Suprapubic skin (tissue), 4 donors: ENCODE results near the gene ARAP3. TPM values are rescaled to one million over a fixed set of nuclear protein-coding genes. Genes with fewer than 3 reads are reported as not detected.

ENCODE experiments used
- DNase-seq, 2 donors: peaks; one replicate each; pipeline ENCODE4 v3.0.0-alpha.2; 2019; ENCODE audit warnings: low spot score in 2 of 2
- H3K27ac ChIP-seq: fragments of 200-600 bp; sonication (generic); one replicate; pipeline ENCODE4 v1.5.1; 2019
- H3K27me3 ChIP-seq: fragments of 200-600 bp; sonication (generic); one replicate; pipeline ENCODE4 v1.5.1; 2019
- H3K36me3 ChIP-seq: fragments of 200-600 bp; sonication (generic); one replicate; pipeline ENCODE4 v1.5.1; 2019
- H3K4me1 ChIP-seq: fragments of 200-600 bp; sonication (generic); one replicate; pipeline ENCODE4 v1.5.1; 2019
- H3K4me3 ChIP-seq: fragments of 200-600 bp; sonication (generic); one replicate; pipeline ENCODE4 v1.5.1; 2019; ENCODE audit warnings: mild to moderate bottlenecking
- H3K9me3 ChIP-seq: fragments of 200-600 bp; sonication (generic); one replicate; pipeline ENCODE4 v1.5.1; 2019
- CTCF ChIP-seq, 2 donors: fragments of 200-600 bp in 1 of 2; fragments of 450-650 bp in 1 of 2; sonication (generic) in 1 of 2; IDR thresholded peaks; one replicate each; pipeline ENCODE4 v1.5.1; 2016 to 2019; ENCODE audit warnings: antibody characterized with exemption in 2 of 2, mild to moderate bottlenecking in 1 of 2, moderate library complexity in 1 of 2
- EP300 ChIP-seq: sonication (generic); formaldehyde crosslinking; IDR thresholded peaks from one replicate; pipeline ENCODE4 v1.6.1; 2017; ENCODE audit warnings: antibody characterized with exemption
- POLR2A ChIP-seq, 2 donors: fragments of 450-650 bp; IDR thresholded peaks; one replicate each; pipeline ENCODE4 v1.6.1; 2017; ENCODE audit warnings: antibody characterized with exemption in 2 of 2, mild to moderate bottlenecking in 2 of 2, moderate library complexity in 2 of 2
- POLR2AphosphoS5 ChIP-seq, 3 donors: sonication (generic); formaldehyde crosslinking; IDR thresholded peaks; one replicate each; pipeline ENCODE4 v1.6.1; 2017; ENCODE audit warnings: antibody characterized with exemption in 3 of 3
- WGBS: methylation state at CpG from one replicate; pipeline ENCODE4 v1.1.5; 2018; 5-methylcytosine and 5-hydroxymethylcytosine counted together
- total RNA-seq, 4 donors: library from RNA; depleted of rRNA; stranded (reverse); fragments of >200 nt; gene quantifications; one replicate each; pipeline ENCODE4 v1.1.0, GENCODE V29; 2016

Gene ARAP3
- total RNA-seq, 4 donors from 2014 or later: 1.5 to 7.4 (median 4.3) TPM

DNA sequence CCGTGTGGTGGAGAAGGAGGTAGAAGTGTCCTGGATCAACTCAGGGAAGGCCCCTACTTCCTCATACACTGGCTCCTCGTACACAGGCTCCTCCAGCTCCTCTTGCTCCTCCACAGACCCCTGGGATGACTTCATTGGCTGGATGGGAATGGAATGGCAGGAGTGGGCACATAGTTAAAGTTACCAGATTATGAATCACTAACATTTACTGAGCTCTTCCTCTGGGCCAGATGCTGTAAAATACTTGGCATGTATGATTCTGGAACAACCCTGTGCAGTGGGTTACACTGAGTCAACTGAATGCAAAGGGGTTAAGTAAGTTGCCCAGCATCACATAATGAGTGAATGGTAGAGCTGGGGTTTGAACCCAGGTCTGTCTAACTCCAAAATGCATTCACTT lies 27.7 kb downstream of the ARAP3 start:
- H3K27ac ChIP-seq: no peak overlapping the region
- H3K36me3 ChIP-seq: no peaks in the 10 kb centered on the region
- H3K9me3 ChIP-seq: no peaks in the 10 kb centered on the region
- no peaks in the 10 kb centered on the region for H3K27me3 ChIP-seq
- peaks cover 20% of the 10 kb centered on the region for H3K4me1 ChIP-seq
- H3K4me3 ChIP-seq: no peak overlapping the region
- TF ChIP-seq EP300 (no peak), POLR2AphosphoS5 (IDR thresholded peaks at IDR 0.05) (no peak), CTCF (IDR thresholded peaks at IDR 0.05) (no peak), POLR2A (IDR thresholded peaks at IDR 0.05) (no peak)
- 73% methylated on average over 2 of the region's 2 CpGs for WGBS
- DNase-seq: no peak

DNA sequence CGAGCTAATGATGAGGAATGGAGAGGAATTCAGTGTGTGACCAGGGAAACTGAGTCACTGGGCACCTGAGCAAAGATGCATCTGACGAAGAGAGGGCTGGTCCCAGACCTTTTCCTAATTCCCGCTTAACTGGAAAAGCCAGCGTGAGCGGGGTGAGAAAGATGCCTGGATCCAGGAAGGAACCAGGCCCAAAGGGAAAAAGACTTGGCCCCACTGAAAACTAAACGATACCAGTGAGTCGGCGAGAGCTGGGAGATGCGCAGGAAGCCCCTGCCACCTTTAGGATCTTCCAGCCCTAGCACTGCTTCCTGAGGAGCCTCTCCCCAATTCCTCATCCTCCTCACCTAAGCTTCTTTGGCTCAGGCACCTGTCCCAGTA lies 30.3 kb downstream of the ARAP3 start:
- peaks cover 11% of the 10 kb centered on the region for H3K36me3 ChIP-seq
- H3K4me1 ChIP-seq: peaks cover 20% of the 10 kb centered on the region
- TF ChIP-seq CTCF (IDR thresholded peaks at IDR 0.05) (no peak), POLR2AphosphoS5 (IDR thresholded peaks at IDR 0.05) (no peak), POLR2A (IDR thresholded peaks at IDR 0.05) (no peak), EP300 (no peak)
- no peaks in the 10 kb centered on the region for H3K9me3 ChIP-seq
- WGBS: 44% methylated on average over 9 of the region's 9 CpGs
- no peaks in the 10 kb centered on the region for H3K27me3 ChIP-seq
- no peak for DNase-seq
- H3K4me3 ChIP-seq: peak overlapping the region; percentile 70
- peak overlapping the region; percentile 46 for H3K27ac ChIP-seq

GRCh38 chr5:141650851-141651727 lies 30.9 kb downstream of the ARAP3 start, which contains the start of gene FCHSD1:
Gene FCHSD1 (minus strand): TSS chr5:141651418. CDS start chr5:141651368, 50 bp downstream.
- TF ChIP-seq CTCF (IDR thresholded peaks at IDR 0.05) (peak; percentile 3 to 10), EP300 (no peak)
- H3K27me3 ChIP-seq: no peaks in the 10 kb centered on the region
- peaks cover 20% of the 10 kb centered on the region for H3K4me1 ChIP-seq
- peaks cover 15% of the 10 kb centered on the region for H3K36me3 ChIP-seq
- WGBS: 15% methylated on average over 24 of the region's 50 CpGs
- no peaks in the 10 kb centered on the region for H3K9me3 ChIP-seq
- DNase-seq: peak; percentile 93 to 96
- peak within 1 kb of the TSS; percentile 70 for H3K4me3 ChIP-seq
- peak within 1 kb of the TSS; percentile 46 for H3K27ac ChIP-seq

DNA sequence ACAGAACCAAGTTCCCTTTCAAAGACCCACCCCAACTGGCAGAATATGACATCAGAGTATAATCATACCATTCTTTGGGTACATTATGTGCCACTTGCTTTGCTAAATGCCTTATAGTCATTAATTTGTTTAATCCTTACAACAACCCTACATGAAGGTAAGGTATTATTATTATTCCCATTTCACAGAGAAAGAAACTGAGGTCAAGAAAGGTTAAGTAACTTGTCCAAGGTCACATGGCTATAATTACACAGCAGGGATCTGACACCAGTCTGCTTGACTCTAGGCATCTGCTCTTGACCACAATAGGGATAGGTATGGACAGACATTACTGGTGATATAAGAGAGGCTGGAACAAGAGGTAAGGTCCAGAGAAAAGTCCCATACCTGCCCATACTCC lies 32.1 kb downstream of the ARAP3 start:
- Histone ChIP-seq H3K27me3 (no peaks in the 10 kb centered on the region), H3K4me1 (peaks cover 20% of the 10 kb centered on the region), H3K9me3 (no peaks in the 10 kb centered on the region), H3K36me3 (peaks cover 26% of the 10 kb centered on the region), H3K27ac (no peak overlapping the region), H3K4me3 (no peak overlapping the region)
- no peak for TF ChIP-seq POLR2AphosphoS5 (IDR thresholded peaks at IDR 0.05)
- no peak for TF ChIP-seq POLR2A (IDR thresholded peaks at IDR 0.05)
- no peak for TF ChIP-seq CTCF (IDR thresholded peaks at IDR 0.05)
- TF ChIP-seq EP300: no peak
- DNase-seq: no peak

DNA sequence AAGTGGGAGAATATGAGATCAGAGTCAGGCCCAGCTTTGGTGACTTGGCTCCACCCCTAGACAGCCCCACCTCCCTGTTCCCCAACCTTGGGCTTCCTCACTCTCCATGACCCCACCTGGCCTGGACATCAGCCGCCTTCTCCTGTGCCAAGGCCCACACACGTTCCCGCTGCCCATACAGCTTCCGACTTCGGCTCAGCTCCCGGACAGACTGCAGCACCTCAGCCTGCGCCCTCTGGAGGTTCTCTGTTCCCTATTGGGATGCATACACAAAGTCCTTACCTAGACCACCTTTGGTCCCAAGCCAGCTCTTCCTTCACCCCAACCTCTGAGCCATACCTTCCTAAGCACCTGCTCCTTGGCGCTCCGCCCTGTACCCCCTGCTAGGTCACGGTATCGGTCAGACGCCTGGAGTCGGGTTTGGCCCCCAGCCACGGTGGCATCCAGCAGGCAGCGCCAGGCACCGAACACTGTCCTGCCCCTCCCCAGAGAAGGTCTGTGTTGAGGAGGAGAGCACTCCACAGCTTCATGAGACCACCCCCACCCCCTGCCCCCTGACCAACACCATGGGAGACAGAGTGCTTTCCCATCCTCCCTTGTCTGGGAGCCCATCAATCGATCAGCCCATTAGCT lies 32.9 kb downstream of the ARAP3 start:
- Histone ChIP-seq H3K27me3 (no peaks in the 10 kb centered on the region), H3K4me3 (no peak overlapping the region), H3K4me1 (peaks cover 20% of the 10 kb centered on the region), H3K36me3 (peaks cover 34% of the 10 kb centered on the region), H3K9me3 (no peaks in the 10 kb centered on the region), H3K27ac (no peak overlapping the region)
- no peak for DNase-seq
- TF ChIP-seq EP300 (no peak), POLR2A (IDR thresholded peaks at IDR 0.05) (no peak), POLR2AphosphoS5 (IDR thresholded peaks at IDR 0.05) (no peak), CTCF (IDR thresholded peaks at IDR 0.05) (no peak)
- 94% methylated on average over 17 of the region's 17 CpGs for WGBS
